LHCN-M2 (cell line): ENCODE data around the gene FILIP1L. TPM values are rescaled to one million over a fixed set of nuclear protein-coding genes. Genes with fewer than 3 reads are reported as not detected.
"Not testable (repeated sequence)": the region's sequence is repeated elsewhere in the genome, so short reads cannot be mapped to it uniquely, and the experiment has no call there.

Source experiments
- DNase-seq: peaks from one replicate; pipeline ENCODE4 v3.0.0-alpha.2; 2012; ENCODE audit warnings: low read depth
- total RNA-seq: library from RNA; depleted of rRNA; stranded (reverse); fragments of >200 nt; gene quantifications from 2 replicates; pipeline ENCODE4 v1.2.3, GENCODE V29; 2014

FILIP1L gene
- total RNA-seq, 1 experiment from 2014 or later, result 2.2 TPM

GRCh38 chr3:100099621-100100020 is 14.7 kb downstream of the FILIP1L start:
- DNase-seq, result no peak

DNA sequence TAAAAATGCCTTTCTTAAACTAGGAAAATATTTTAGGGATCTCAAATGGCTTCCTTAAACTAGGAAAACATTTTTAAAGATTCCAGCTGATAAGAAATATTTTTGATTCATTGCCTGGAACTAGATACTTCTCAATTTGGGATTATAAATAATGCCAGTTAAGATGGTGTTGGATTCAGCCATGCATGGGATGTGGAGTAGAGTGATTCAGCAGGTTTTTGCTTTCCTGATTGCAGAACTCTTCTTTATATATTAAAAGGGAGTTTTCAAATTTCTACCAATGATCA is 15.6 kb downstream of the FILIP1L start:
- no peak for DNase-seq

- DNase-seq, result no peak
Observed at GRCh38 chr3:100097919-100098783, 16.1 kb downstream of the FILIP1L start.

DNA sequence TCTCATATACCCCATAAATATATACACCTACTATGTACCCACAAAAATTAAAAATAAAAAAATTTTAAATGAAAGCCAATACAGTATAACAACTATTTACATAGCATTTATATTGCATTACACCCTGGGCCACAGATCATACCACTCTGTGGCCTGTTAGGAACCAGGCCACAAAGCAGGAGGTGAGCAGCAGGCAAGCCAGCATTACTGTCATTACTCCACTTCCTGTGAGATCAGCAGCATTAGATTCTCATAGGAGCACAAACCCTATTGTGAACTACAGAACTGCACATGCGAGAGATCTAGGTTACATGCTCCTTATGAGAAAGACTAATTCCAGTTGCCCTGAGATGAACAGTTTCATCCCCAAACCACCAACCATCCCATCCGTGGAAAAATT is 17.4 kb downstream of the FILIP1L start:
- DNase-seq, result no peak

DNA sequence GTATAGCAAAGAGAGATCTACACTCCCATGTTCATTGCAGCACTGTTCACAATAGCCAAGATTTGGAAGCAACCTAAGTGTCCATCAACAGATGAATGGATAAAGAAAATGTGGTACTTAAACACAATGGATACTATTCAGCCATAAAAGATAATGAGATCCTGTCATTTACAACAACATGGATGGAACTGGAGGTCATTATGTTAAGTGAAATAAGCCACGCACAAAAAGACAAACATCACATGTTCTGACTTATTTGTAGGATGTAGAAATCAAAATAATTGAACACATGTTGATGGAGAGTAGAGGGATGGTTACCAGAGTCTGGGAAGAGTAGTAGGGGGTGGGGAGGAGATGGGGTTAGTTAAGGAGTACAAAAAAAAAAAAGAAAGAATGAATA is 18.0 kb downstream of the FILIP1L start:
- DNase-seq, result not testable (repeated sequence)

- no peak for DNase-seq
Observed at GRCh38 chr3:100093831-100094230, 20.5 kb downstream of the FILIP1L start.

DNA sequence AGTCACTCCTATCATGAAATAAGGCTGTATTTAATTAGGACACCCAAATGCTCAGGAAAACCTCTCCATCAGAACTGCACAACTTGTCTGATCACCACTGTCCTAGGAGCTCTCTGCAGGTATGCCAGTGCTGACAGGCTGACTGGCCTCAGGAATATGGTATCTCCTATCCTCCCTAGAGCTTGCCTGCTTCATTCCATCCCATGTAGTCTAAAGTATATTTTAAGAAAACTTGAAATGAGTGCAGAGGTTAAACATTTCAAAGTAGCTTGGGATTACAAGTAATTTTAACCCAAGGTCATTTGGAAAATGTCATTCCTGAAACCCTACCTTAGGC is 23.7 kb downstream of the FILIP1L start:
- no peak for DNase-seq

- peak; percentile 37 for DNase-seq
Observed at GRCh38 chr3:100089812-100090668, 24.3 kb downstream of the FILIP1L start.

DNA sequence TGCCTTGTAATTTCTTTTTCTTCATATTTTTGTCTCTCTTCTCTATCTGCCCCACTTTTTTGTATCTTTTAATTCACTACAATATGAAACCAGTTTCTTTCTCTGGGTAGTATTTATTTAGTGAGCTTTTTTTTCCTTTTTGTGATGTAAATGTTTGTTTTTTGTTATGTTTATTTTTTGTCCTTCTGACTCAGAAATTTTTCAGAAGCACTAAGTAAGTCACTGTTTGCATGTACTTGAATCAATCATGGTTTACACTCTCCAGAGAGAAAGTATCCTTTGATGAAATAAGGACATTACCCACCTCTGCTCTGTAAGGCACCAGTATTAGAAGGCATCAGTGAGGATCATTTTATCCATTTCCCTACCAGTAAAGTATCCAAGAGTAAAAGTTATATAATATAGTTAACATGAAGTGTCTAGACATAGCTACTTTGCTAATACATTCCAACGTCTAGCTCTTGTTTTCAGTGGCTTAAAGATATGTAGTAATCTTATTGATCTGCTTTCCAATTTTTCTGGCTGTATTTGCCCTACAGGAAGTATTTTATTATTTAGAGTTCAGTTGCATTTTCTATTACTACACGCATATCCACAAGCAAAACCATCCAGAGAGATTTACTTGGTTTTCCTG is 25.4 kb downstream of the FILIP1L start:
- DNase-seq, result no peak

GRCh38 chr3:100087198-100087597 is 27.1 kb downstream of the FILIP1L start:
- peak; percentile 88 for DNase-seq

GRCh38 chr3:100086401-100086800 is 27.9 kb downstream of the FILIP1L start:
- no peak for DNase-seq

- no peak for DNase-seq
Observed at GRCh38 chr3:100084100-100084806, 30.0 kb downstream of the FILIP1L start.

DNA sequence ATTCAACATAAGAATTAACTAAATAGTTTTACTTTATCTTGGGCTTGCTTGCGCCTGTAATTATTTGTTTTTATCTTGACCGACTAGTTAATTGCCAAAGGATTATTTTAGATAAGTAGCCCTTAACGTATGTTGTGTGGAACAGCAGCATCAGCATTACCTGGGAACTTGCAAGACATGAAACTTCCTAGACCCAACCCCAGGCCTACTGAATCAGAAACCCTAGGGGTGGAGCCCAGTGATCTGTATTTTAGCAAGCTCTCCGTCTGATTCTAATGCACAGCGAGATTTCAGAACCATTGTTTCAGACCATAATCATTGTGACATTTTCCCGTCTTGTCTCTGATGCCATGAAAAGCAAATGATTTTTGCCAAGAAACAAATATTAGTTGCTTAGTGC is 31.1 kb downstream of the FILIP1L start:
- DNase-seq, result no peak

DNA sequence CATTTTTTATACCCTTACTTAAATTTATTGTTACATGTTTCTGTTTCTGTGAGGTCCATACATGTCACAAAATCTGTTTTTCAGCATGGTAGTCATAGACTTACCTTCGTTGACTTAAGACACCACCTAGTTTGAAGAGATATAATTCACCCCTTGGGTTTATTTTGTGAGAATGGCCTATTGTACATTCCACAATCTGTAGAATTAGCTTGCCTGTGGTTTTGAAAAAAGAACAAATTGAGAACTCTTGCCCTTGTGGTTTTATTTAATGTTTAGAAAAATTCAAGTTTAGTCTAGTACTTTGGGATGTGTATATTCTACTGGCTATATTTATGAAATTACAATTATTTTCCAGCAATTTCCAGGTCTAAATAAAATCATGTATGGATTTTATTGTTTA is 31.6 kb downstream of the FILIP1L start:
- DNase-seq, result no peak

DNA sequence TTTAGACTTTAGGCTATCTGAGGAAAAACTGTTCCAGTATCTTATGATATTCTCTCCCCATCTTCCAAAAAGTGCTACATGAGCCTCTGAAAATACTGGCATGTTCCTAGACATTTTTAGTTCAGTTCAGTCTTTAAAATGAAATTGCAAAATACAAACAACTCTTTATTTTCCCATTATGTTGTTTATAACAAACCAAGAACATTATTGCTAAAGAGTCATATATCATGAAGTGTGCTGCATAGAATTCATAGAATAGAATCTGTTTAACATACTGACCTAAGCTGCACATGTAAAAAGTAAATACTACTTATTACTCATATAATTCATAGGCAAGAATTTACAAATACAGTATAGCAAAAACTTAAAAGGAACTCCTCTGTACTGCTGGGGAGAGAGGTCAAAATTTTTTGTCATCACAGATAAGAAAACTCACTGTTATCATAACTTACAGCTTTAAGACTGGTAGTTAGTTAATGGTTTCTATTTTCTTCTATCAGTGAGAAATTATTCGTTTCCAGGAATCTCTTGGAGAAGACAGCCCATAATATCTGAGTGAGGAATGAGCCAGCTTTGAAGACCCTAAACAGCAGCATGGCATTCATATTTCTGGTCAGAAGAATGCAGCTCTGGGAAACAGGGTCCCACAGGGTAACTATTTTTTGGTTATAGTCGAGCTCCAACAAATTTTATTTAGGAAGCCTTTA is 32.2 kb downstream of the FILIP1L start:
- DNase-seq, result no peak

- no peak for DNase-seq
Observed at GRCh38 chr3:100081311-100081710, 33.0 kb downstream of the FILIP1L start.

- DNase-seq, result no peak
Observed at GRCh38 chr3:100080573-100080972, 33.7 kb downstream of the FILIP1L start.

GRCh38 chr3:100079328-100079727 is 35.0 kb downstream of the FILIP1L start:
- no peak for DNase-seq

DNA sequence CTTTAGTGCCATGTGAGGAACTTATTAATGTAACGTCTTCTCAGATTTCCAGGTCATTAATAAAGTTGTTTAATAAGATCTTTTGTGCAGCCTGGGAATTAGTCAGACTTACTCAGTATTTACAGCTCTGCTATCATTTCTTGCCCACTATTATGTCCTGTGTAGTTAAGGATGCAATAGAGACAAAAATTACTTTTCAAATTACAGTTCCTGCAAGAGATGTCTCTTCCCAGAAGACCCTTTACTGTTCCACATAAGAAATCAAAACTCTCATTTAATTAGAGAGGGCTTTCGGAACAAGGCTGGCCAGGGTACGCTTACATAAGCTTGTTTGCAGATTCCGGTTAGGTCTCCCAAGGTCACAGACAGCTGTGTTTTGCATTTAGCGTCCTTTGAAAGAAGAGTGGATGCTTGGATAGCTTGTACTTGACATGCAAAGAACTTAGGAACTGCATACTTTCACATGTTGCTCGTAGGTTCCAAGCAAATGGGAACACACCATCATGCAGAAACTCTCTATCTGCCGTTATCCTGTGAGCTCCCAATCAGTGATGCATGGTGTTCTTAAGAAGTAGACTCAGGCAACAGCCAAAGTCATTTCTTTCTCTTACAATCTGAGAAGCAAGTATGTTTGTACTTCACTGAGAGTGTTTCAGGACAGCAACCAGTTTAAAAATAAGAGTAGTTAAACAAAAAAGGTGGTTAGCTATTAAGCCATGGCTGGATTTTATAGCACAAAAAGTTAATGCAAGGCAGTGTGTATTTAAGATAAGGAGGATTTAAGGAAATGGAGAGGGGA is 37.4 kb downstream of the FILIP1L start:
- no peak for DNase-seq
